T-cell (primary cell): ENCODE measurements around the gene TRIM7. TPM values are rescaled to one million over a fixed set of nuclear protein-coding genes. Genes with fewer than 3 reads are reported as not detected.
"Not testable (repeated sequence)": the region's sequence is repeated elsewhere in the genome, so short reads cannot be mapped to it uniquely, and the experiment has no call there.

Source experiments
- ATAC-seq, 4 experiments: fragments of 200-7000 bp in 3 of 4; fragments of 150-1000 bp in 1 of 4; cut with Tn5 transposase; replicated peaks in 1 of 4; 1 replicate in 3 of 4; 2 replicates in 1 of 4; pipeline ENCODE4 v1.10.0; 2021; ENCODE audit warnings: moderate library complexity in 3 of 4, mild to moderate bottlenecking in 2 of 4, moderate number of reproducible peaks in 1 of 4
- CTCF ChIA-PET, 2 donors: fragments of 300-600 bp; sonication (Branson Sonifier 250); formaldehyde crosslinking; loops; one replicate each; lab custom pipeline; 2022; ENCODE audit warnings: antibody characterized with exemption in 2 of 2; lab: Charles Lee
- POLR2A ChIA-PET, 2 donors: fragments of 300-600 bp; sonication (Branson Sonifier 250); formaldehyde crosslinking; loops; one replicate each; lab custom pipeline; 2022; ENCODE audit warnings: antibody characterized with exemption in 2 of 2; lab: Charles Lee
- DNase-seq, 35 experiments: peaks; one replicate each; pipeline versions ENCODE4 v3.0.0 to v3.0.0-alpha.2; 2013 to 2023
- H3K27ac ChIP-seq: one replicate; pipeline ENCODE4 v1.5.1; 2013; ENCODE audit warnings: low read length
- H3K27me3 ChIP-seq, 2 experiments: replicated peaks in 1 of 2; 1 replicate in 1 of 2; 2 replicates in 1 of 2; pipeline versions ENCODE4 v1.6.1 to v1.7.0; 2013; ENCODE audit warnings: low read length in 1 of 2, mixed read lengths in 1 of 2; ENCODE audit not compliant: control insufficient read depth in 2 of 2, insufficient read depth in 2 of 2; ENCODE audit errors: extremely low read depth in 1 of 2
- H3K36me3 ChIP-seq, 2 donors: 1 replicate in 1 of 2; 2 replicates in 1 of 2; pipeline versions ENCODE4 v1.6.1 to v1.7.0; 2013; ENCODE audit warnings: low read length in 1 of 2; ENCODE audit not compliant: control insufficient read depth in 2 of 2, insufficient read depth in 1 of 2; ENCODE audit errors: extremely low read depth in 1 of 2
- H3K4me1 ChIP-seq, 2 experiments: 1 replicate in 1 of 2; 2 replicates in 1 of 2; pipeline versions ENCODE4 v1.6.1 to v1.7.0; 2013; ENCODE audit warnings: low read length in 2 of 2, mixed read lengths in 1 of 2; ENCODE audit not compliant: insufficient read depth in 2 of 2, control insufficient read depth in 1 of 2; ENCODE audit errors: extremely low read depth in 1 of 2
- H3K4me3 ChIP-seq, 2 donors: 1 replicate in 1 of 2; 2 replicates in 1 of 2; pipeline versions ENCODE4 v1.5.1 to v1.7.0; 2013; ENCODE audit warnings: mild to moderate bottlenecking in 2 of 2, low read length in 1 of 2, moderate library complexity in 1 of 2; ENCODE audit not compliant: control insufficient read depth in 1 of 2; ENCODE audit errors: extremely low read depth in 1 of 2
- H3K9me3 ChIP-seq: 2 replicates; pipeline ENCODE4 v1.7.0; 2013
- H3K27ac Mint-ChIP-seq, 2 donors: one replicate each; pipeline ENCODE4 v1.8.0; 2020 to 2021; ENCODE audit warnings: mild to moderate bottlenecking in 2 of 2, mixed read lengths in 2 of 2
- H3K27me3 Mint-ChIP-seq, 2 donors: one replicate each; pipeline ENCODE4 v1.8.0; 2021 to 2022; ENCODE audit warnings: mixed read lengths in 2 of 2
- H3K36me3 Mint-ChIP-seq: one replicate; pipeline ENCODE4 v1.8.0; 2021; ENCODE audit warnings: mixed read lengths
- H3K4me1 Mint-ChIP-seq, 3 donors: one replicate each; pipeline ENCODE4 v1.8.0; 2020 to 2022; ENCODE audit warnings: mixed read lengths in 3 of 3, mild to moderate bottlenecking in 1 of 3
- H3K4me3 Mint-ChIP-seq, 3 donors: one replicate each; pipeline ENCODE4 v1.8.0; 2020 to 2022; ENCODE audit warnings: mild to moderate bottlenecking in 3 of 3, mixed read lengths in 3 of 3, moderate library complexity in 3 of 3
- H3K9me3 Mint-ChIP-seq, 3 donors: one replicate each; pipeline ENCODE4 v1.8.0; 2020 to 2022; ENCODE audit warnings: mixed read lengths in 3 of 3
- WGBS: methylation state at CpG from one replicate; pipeline ENCODE4 v1.1.5; 2013; ENCODE audit warnings: missing lambda C conversion rate; ENCODE audit not compliant: insufficient coverage; 5-methylcytosine and 5-hydroxymethylcytosine counted together
- total RNA-seq, 35 experiments: library from RNA in 6 of 35; stranded (reverse) in 6 of 35; fragments of 120-200 nt in 1 of 35; gene quantifications; one replicate each; pipeline versions ENCODE4 v1.2.1 to v1.2.4 and lab custom pipeline; 2013 to 2026

TRIM7 gene
- total RNA-seq, 5 donors from 2014 or later (not counting 1 experiment from before 2014, with no cell fraction given), result 1.6 to 3.1 (median 3.0) TPM

GRCh38 chr5:181211208-181211607, 6.2 kb upstream of the TRIM7 start:
- no peak overlapping the region for H3K27ac ChIP-seq
- Mint-ChIP-seq H3K4me1 (peaks cover 25 to 43% (median 28%) of the 10 kb centered on the region in 3 donors), H3K27me3 (peaks cover 0 to 6% of the 10 kb centered on the region in 2 donors), H3K9me3 (peaks cover 0 to 5% (median 0%) of the 10 kb centered on the region in 3 donors), H3K4me3 (no peak overlapping the region), H3K36me3 (no peaks in the 10 kb centered on the region), H3K27ac (peak overlapping the region in 1 of 2 donors; percentile 6)
- H3K9me3 ChIP-seq, result no peaks in the 10 kb centered on the region
- DNase-seq (peak in 2 of 35 experiments; percentile 28 to 40), ATAC-seq (no peak)
- ChIA-PET CTCF (interaction anchor here (0.6 kb wide), 2 partner anchors 38 to 379 kb away, joined by 6 read pairs; no protein-coding TSS in a partner anchor), POLR2A (no interaction called here)
- WGBS, result 64% methylated on average over 3 of the region's 7 CpGs
- no peaks in the 10 kb centered on the region for H3K36me3 ChIP-seq
- peaks cover 3 to 23% of the 10 kb centered on the region in 2 experiments for H3K4me1 ChIP-seq
- peaks cover 0 to 4% of the 10 kb centered on the region in 2 experiments for H3K27me3 ChIP-seq
- H3K4me3 ChIP-seq, result no peak overlapping the region

DNA sequence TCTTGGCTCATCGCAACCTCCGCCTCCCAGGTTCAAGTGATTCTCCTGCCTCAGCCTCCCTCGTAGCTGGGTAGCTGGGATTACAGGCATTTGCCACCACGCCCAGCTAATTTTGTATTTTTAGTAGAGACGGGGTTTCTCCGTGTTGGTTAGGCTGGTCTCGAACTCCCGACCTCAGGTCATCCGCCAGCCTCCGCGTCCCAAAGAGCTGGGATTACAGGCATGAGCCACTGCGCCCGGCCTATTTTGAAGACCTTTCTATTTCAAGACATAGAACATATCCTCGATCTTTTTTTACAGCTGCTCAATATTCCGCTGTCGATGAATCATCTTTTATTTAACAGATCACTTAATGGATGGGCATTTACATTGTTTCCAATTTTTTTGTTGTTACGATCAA, 5.7 kb upstream of the TRIM7 start:
- 88% methylated on average over 5 of the region's 17 CpGs for WGBS

GRCh38 chr5:181210148-181210547, 5.2 kb upstream of the TRIM7 start:
- H3K27me3 ChIP-seq, result peaks cover 3 to 13% of the 10 kb centered on the region in 2 experiments
- H3K36me3 ChIP-seq, H3K4me3 ChIP-seq, H3K36me3 Mint-ChIP-seq, H3K4me3 Mint-ChIP-seq, H3K9me3 ChIP-seq, H3K27ac Mint-ChIP-seq, CTCF ChIA-PET, ATAC-seq, DNase-seq, H3K9me3 Mint-ChIP-seq, H3K27ac ChIP-seq: not testable (repeated sequence)
- Mint-ChIP-seq H3K4me1 (peaks cover 30 to 51% (median 34%) of the 10 kb centered on the region in 3 donors), H3K27me3 (peaks cover 0 to 13% of the 10 kb centered on the region in 2 donors)
- POLR2A ChIA-PET, result interaction anchor here in 1 of 2 donors (0.6 kb wide), 1 partner anchor 21 kb away, joined by 9 read pairs; no protein-coding TSS in a partner anchor
- 89% methylated on average over 11 of the region's 11 CpGs for WGBS
- H3K4me1 ChIP-seq, result peaks cover 9 to 28% of the 10 kb centered on the region in 2 experiments

More for the DNA sequence above, 5.7 kb upstream of the TRIM7 start:
- H3K9me3 Mint-ChIP-seq, H3K4me3 ChIP-seq, H3K4me3 Mint-ChIP-seq, CTCF ChIA-PET, H3K27me3 ChIP-seq, H3K36me3 ChIP-seq, H3K9me3 ChIP-seq, DNase-seq, H3K27ac ChIP-seq, ATAC-seq, H3K27ac Mint-ChIP-seq, H3K36me3 Mint-ChIP-seq: not testable (repeated sequence)
- POLR2A ChIA-PET, result interaction anchor here in 1 of 2 donors (0.6 kb wide), 1 partner anchor 21 kb away, joined by 9 read pairs; no protein-coding TSS in a partner anchor
- Mint-ChIP-seq H3K27me3 (peaks cover 0 to 11% of the 10 kb centered on the region in 2 donors), H3K4me1 (peaks cover 28 to 46% (median 31%) of the 10 kb centered on the region in 3 donors)
- H3K4me1 ChIP-seq, result peaks cover 5 to 23% of the 10 kb centered on the region in 2 experiments

GRCh38 chr5:181209006-181209405, 4.0 kb upstream of the TRIM7 start:
- DNase-seq, H3K9me3 Mint-ChIP-seq, H3K36me3 Mint-ChIP-seq, H3K27ac Mint-ChIP-seq, H3K4me3 ChIP-seq, H3K9me3 ChIP-seq, POLR2A ChIA-PET, ATAC-seq, CTCF ChIA-PET, H3K4me3 Mint-ChIP-seq, H3K27ac ChIP-seq, H3K36me3 ChIP-seq: not testable (repeated sequence)
- 85% methylated on average over 9 of the region's 24 CpGs for WGBS
- Histone ChIP-seq H3K4me1 (peaks cover 11 to 31% of the 10 kb centered on the region in 2 experiments), H3K27me3 (peaks cover 3 to 18% of the 10 kb centered on the region in 2 experiments)
- H3K4me1 Mint-ChIP-seq, result peaks cover 32 to 54% (median 35%) of the 10 kb centered on the region in 3 donors
- H3K27me3 Mint-ChIP-seq, result peaks cover 0 to 13% of the 10 kb centered on the region in 2 donors

DNA sequence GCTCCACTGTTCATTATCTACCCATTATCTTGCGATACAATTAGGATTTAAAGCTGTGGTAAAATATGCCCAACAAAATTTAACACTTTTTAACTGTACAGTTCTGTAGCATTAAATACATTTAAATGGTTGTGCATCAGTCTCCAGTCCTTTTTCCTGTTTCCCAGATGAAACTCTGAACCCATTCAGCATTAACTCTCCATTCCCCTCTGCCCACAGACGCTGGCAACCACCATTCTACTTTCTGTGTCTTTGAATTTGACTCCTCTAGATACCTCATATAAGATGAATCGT, 2.9 kb upstream of the TRIM7 start:
- no peaks in the 10 kb centered on the region for H3K36me3 Mint-ChIP-seq
- Histone ChIP-seq H3K36me3 (no peaks in the 10 kb centered on the region), H3K9me3 (no peaks in the 10 kb centered on the region), H3K27ac (peak overlapping the region; percentile 65), H3K4me3 (peak overlapping the region in 1 of 2 donors; percentile 47), H3K4me1 (peaks cover 11 to 37% of the 10 kb centered on the region in 2 experiments), H3K27me3 (peaks cover 5 to 26% of the 10 kb centered on the region in 2 experiments)
- H3K27ac Mint-ChIP-seq, result peak overlapping the region; percentile 93 to 95
- ChIA-PET CTCF (interaction anchor here in 1 of 2 donors (0.5 to 2.3 kb wide), 8 partner anchors 8 to 409 kb away, joined by 3 to 29 read pairs (median 6); no protein-coding TSS in a partner anchor), POLR2A (interaction anchor here (0.6 to 1.3 kb wide), 6 partner anchors 16 to 914 kb away, joined by 3 to 13 read pairs (median 4); no protein-coding TSS in a partner anchor)
- H3K4me1 Mint-ChIP-seq, result peaks cover 32 to 47% (median 34%) of the 10 kb centered on the region in 3 donors
- peaks cover 0 to 13% of the 10 kb centered on the region in 2 donors for H3K27me3 Mint-ChIP-seq
- ATAC-seq, result no peak
- DNase-seq, result no peak
- 29% methylated on average over 1 of the region's 3 CpGs for WGBS
- peaks cover 0 to 5% (median 0%) of the 10 kb centered on the region in 3 donors for H3K9me3 Mint-ChIP-seq
- peak overlapping the region; percentile 84 to 92 (median 88) for H3K4me3 Mint-ChIP-seq

DNA sequence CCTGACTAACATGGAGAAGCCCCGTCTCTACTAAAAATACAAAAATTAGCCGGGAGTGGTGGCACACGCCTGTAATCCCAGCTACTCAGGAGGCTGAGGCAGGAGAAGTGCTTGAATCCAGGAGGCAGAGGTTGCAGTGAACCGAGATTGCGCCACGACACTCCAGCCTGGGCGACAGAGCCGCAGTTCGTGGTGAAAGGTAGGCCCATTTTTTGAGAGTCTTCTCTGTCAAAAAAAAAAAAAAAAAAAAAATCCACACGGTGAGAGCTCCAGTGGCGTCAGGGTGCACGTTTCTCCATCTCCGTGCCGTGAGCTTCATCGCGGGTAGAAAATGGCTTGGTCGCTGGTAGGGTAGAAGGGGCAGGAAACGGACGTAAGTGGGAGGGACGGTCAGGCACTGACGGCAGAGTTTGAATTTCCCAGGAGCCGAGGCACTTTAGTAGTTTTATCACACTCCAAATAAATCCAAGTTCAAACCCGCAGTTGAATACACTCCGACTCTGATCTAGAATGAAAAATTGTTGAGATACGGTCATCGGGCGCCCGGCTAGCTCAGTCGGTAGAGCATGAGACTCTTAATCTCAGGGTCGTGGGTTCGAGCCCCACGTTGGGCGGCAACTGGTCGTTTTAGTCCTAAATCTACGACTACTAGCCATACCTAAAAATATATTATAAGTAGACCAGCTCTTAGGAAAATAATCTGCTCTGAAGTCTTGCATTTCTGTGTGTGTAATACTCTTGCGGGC, 2.4 kb upstream of the TRIM7 start:
- ATAC-seq (peak; percentile 25 to 73 (median 50)), DNase-seq (peak in 33 of 35 experiments; percentile 49 to 86 (median 64))
- Mint-ChIP-seq H3K4me1 (peaks cover 31 to 46% (median 34%) of the 10 kb centered on the region in 3 donors), H3K27ac (peak overlapping the region; percentile 93 to 95), H3K4me3 (peak overlapping the region; percentile 84 to 92 (median 88)), H3K27me3 (peaks cover 0 to 13% of the 10 kb centered on the region in 2 donors), H3K36me3 (no peaks in the 10 kb centered on the region), H3K9me3 (peaks cover 0 to 5% (median 0%) of the 10 kb centered on the region in 3 donors)
- CTCF ChIA-PET, result interaction anchor here (0.6 to 2.3 kb wide), 9 partner anchors 9 to 408 kb away, joined by 3 to 29 read pairs (median 6); no protein-coding TSS in a partner anchor
- Histone ChIP-seq H3K4me3 (peak overlapping the region; percentile 47 to 84), H3K27me3 (peaks cover 5 to 26% of the 10 kb centered on the region in 2 experiments), H3K27ac (peak overlapping the region; percentile 65), H3K4me1 (peaks cover 11 to 37% of the 10 kb centered on the region in 2 experiments), H3K9me3 (no peaks in the 10 kb centered on the region), H3K36me3 (no peaks in the 10 kb centered on the region)
- POLR2A ChIA-PET, result interaction anchor here (0.6 to 1.4 kb wide), 9 partner anchors 14 to 913 kb away, joined by 3 to 13 read pairs (median 4); partner anchors contain the start of gene TRIM52 (in 1 of the 2)
- no CpG with 5 or more reads among the region's 36 CpGs for WGBS
